HG03457 (cell line): Measurements from ENCODE around the gene CYP2R1.

Source experiments
- ATAC-seq: cut with Tn5 transposase; IDR thresholded peaks from one replicate; pipeline ENCODE4 v1.9.1; 2021; ENCODE audit warnings: moderate number of reproducible peaks; ENCODE audit not compliant: unreplicated experiment

CYP2R1 gene

GRCh38 chr11:14892036-14892556 is at the start of gene CYP2R1:
Gene CYP2R1, minus strand, starts transcription at chr11:14892231. Its CDS starts 26 bp downstream, at chr11:14892205.
- ATAC-seq: peak; percentile 95

- ATAC-seq: no peak
Measured at GRCh38 chr11:14938936-14939335, 46.9 kb upstream of the CYP2R1 start.

- ATAC-seq: no peak
Measured at GRCh38 chr11:14934641-14935351, 42.8 kb upstream of the CYP2R1 start.

- no peak for ATAC-seq
Measured at GRCh38 chr11:14932447-14932846, 40.4 kb upstream of the CYP2R1 start.

GRCh38 chr11:14930369-14930768 is 38.3 kb upstream of the CYP2R1 start:
- ATAC-seq: no peak

- ATAC-seq: no peak
Measured at GRCh38 chr11:14927146-14927545, 35.1 kb upstream of the CYP2R1 start.

- no peak for ATAC-seq
Measured at GRCh38 chr11:14924318-14924717, 32.3 kb upstream of the CYP2R1 start.

- no peak for ATAC-seq
Measured at GRCh38 chr11:14916403-14916802, 24.4 kb upstream of the CYP2R1 start.

- no peak for ATAC-seq
Measured at GRCh38 chr11:14914536-14914935, 22.5 kb upstream of the CYP2R1 start.

GRCh38 chr11:14908214-14908880 is 16.3 kb upstream of the CYP2R1 start:
- ATAC-seq: no peak

- peak; percentile 40 for ATAC-seq
Measured at GRCh38 chr11:14907411-14908213, 15.6 kb upstream of the CYP2R1 start.

GRCh38 chr11:14906993-14907392 is 15.0 kb upstream of the CYP2R1 start:
- ATAC-seq: no peak

- no peak for ATAC-seq
Measured at GRCh38 chr11:14906578-14906977, 14.5 kb upstream of the CYP2R1 start.

- peak; percentile 58 for ATAC-seq
Measured at GRCh38 chr11:14905104-14906033, 13.3 kb upstream of the CYP2R1 start.

GRCh38 chr11:14904745-14905103 is 12.7 kb upstream of the CYP2R1 start:
- ATAC-seq: peak; percentile 34

- no peak for ATAC-seq
Measured at GRCh38 chr11:14902650-14903350, 10.8 kb upstream of the CYP2R1 start.

GRCh38 chr11:14898906-14899305 is 6.9 kb upstream of the CYP2R1 start:
- no peak for ATAC-seq

GRCh38 chr11:14898355-14898754 is 6.3 kb upstream of the CYP2R1 start:
- no peak for ATAC-seq

GRCh38 chr11:14894657-14895598 is 2.9 kb upstream of the CYP2R1 start:
- no peak for ATAC-seq
